ENCODE results near the gene GNB4. TPM values are rescaled to one million over a fixed set of nuclear protein-coding genes. Genes with fewer than 3 reads are reported as not detected.

GNB4 gene
- total RNA-seq, result 49.1 TPM

GRCh38 chr3:179451265-179452175, at the start of gene GNB4:
Gene GNB4 (minus strand): TSS chr3:179451470. CDS start chr3:179426200, 25,270 bp downstream.
- peak; percentile 95 for DNase-seq

GRCh38 chr3:179495483-179495882, 44.2 kb upstream of the GNB4 start:
- no peak for DNase-seq

GRCh38 chr3:179493260-179493659, 42.0 kb upstream of the GNB4 start:
- no peak for DNase-seq

DNA sequence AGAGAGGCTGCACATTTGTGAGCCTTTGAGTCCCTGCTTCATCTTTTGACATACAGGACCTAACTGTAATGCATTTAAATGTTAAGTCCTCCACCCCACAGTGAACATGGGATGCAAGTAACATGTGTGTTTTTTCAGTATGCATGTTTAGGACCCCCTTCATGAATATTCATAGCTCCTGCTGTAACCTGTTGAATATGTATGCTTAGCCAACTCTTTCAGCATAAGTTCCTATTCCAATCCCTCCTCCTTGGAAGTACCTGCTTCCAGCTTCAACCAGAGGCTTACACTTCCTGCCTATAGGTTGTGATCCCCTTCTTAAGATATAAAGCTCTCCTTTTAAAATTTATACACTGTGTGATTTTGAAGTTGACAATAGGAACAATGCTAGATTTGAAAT, 36.9 kb upstream of the GNB4 start:
- DNase-seq, result no peak

DNA sequence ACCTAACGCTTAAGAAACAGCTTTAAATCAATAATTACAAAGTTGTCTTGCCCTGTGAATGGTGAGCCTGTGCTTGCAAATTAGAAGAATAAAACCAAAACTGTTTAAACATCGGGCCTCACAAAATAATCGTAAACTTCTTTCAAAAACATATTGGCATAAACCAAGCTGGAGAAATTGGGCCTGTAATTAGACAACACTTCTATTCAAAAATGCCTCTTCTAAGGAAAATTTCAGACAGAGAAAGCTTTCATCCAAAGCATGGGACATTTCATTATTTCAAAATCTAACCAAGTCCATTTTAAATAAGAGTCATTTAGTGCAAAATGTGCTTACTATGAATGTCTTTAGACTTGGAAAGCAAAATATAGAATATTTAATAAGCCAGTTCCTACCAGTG, 35.5 kb upstream of the GNB4 start:
- peak; percentile 19 for DNase-seq

- DNase-seq, result no peak
These were observed 31.6 kb upstream of the GNB4 start for GRCh38 chr3:179482857-179483256.

- no peak for DNase-seq
These were observed 24.9 kb upstream of the GNB4 start for GRCh38 chr3:179476215-179476614.

GRCh38 chr3:179474480-179474879, 23.2 kb upstream of the GNB4 start:
- DNase-seq, result peak; percentile 73

DNA sequence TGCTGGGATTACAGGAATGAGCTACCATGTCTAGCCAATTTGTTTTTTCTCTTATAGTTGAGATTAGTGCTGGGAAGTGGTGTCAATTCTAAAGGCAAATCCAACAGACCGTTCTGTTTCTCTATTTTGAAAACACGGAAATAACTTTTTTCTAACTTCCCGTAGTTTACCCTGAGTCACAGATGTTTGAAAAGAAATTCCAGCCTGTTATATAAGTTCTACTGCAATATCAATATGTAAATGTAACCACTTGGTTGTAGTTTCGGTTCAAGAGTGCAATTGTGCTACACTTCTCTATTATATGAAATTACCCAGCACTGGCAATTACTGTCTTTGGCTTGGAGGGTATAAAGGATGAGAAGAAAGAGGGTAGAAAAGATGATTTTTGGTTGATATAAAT, 22.3 kb upstream of the GNB4 start:
- DNase-seq, result no peak

DNA sequence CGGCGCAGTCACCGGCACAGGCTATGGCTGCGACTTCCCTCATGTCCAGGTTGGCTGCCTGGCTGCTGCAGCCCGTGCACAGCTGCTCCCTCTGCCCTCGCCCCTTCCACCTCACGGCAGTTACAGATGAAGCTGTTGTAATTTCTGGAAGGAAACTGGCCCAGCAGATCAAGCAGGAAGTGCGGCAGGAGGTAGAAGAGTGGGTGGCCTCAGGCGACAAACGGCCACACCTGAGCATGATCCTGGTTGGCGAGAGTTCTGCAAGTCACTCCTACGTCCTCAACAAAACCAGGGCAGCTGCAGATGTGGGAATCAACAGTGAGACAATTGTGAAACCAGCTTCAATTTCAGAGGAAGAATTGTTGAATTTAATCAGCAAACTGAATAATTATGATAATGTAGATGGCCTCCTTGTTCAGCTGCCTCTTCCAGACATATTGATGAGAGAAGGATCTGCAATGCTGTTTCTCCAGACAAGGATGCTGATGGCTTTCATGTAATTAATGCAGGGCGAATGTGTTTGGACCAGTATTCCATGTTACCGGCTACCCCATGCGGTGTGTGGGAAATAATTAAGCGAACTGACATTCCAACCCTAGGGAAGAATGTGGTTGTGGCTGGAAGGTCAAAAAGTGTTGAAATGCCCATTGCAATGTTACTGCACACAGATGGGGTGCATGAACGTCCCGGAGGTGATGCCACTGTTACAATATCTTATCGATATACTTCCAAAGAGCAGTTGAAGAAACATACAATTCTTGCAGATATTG, 13.2 kb upstream of the GNB4 start:
- no peak for DNase-seq

GRCh38 chr3:179463319-179463718, 12.0 kb upstream of the GNB4 start:
- no peak for DNase-seq

GRCh38 chr3:179460260-179460659, 9.0 kb upstream of the GNB4 start:
- DNase-seq, result no peak

- no peak for DNase-seq
These were observed 4.7 kb upstream of the GNB4 start for GRCh38 chr3:179455954-179456353.

DNA sequence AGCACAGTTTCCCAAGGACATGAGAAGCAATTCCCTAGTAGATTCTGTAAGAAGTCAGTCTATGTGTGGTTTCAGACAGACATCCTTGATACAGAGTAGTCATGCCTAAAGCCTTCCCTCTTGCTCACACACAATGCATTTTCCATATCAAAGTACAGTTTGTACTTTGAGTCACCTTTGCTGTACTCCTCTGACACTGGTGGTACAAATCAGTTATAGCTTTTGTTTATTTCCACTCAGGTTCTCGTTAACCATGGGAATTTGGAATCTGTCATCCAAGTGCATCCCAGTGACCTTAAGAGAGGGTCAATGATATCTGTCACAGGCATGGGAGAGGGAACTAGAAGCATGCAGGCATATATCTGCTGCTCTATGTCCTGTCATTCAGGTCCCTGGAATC, 3.6 kb upstream of the GNB4 start:
- no peak for DNase-seq

DNA sequence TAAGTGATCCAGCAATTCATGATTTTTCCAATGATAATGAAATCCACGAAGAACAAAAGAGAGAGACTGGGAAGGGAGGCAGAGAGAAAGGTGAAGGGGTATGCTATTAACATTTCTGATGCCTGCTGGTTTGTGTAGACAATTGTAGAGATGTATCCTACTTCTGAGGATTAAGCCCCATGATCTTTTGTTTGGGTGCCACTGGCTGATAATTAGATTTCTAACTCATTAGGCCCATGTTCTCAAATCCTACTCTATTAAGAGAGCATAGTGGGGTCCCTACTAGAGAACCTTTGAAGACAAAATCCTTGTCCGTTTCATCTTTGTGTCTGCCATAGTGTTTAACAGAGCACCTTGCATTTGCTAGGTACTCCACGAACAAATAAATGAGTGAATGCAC, 2.7 kb upstream of the GNB4 start:
- no peak for DNase-seq

- DNase-seq, result no peak
These were observed 1.6 kb upstream of the GNB4 start for GRCh38 chr3:179452872-179453271.

DNA sequence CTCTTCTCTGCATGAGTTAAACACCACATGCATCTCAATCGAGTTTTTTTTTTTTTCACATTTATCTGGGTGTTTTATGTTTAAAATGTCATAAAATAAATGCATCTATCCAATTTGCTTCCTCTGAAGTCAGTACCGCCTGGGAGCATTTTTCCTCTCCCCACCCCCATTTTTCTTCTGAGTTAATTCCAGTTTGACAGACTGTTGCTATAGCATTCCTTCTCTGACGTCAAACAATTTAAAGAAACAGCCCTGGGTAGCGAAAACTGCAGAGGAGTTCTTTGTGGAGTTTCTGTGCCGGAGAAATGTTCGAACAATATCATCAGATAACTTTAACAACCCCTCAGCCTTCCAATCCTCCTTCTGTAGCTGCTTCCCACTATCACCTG, 900 bp upstream of the GNB4 start:
- DNase-seq, result peak; percentile 86

DNA sequence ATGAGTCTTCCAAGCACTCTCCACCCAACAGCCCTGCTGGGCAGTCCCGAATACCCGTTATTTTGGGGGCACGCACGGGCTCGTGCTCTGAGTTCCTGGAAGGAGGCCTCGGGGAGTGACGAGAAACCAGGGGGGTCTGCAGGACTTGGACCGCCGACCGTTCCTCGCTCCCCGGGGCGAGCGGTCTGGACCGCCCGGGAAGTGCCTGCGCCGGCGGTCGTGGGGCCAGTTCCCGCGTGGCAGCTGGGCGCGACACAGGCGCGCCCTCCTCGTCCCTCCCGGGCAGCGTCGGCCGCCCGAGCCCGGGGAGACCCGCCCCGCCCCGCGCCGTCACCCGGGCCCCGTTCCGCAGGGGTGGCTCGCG, 387 bp downstream of the GNB4 start:
- DNase-seq, result peak; percentile 75

- peak; percentile 59 for DNase-seq
These were observed 989 bp downstream of the GNB4 start for GRCh38 chr3:179450261-179450701.

- DNase-seq, result peak; percentile 13
These were observed 1.6 kb downstream of the GNB4 start for GRCh38 chr3:179449636-179450035.

DNA sequence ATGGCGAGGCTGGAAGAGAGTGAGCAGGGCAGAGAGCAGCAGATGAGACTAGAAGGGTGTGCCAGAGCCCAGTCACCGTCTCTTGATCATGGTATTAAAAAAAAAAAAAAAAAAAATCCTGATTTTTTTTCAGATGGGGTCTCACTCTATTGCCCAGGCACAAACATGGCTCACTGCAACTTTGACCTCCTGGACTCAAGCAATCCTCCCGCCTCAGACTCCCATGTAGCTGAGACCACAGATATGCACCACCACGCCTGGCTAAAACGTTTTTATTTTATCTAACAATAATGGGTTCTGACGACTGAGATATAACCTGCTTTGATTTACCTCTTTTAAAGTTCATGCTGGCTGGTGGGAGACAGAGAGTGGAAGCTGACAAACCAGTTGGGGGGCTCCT, 4.0 kb downstream of the GNB4 start:
- no peak for DNase-seq

GRCh38 chr3:179446501-179446900, 4.8 kb downstream of the GNB4 start:
- peak; percentile 28 for DNase-seq

- no peak for DNase-seq
These were observed 12.4 kb downstream of the GNB4 start for GRCh38 chr3:179438841-179439240.

DNA sequence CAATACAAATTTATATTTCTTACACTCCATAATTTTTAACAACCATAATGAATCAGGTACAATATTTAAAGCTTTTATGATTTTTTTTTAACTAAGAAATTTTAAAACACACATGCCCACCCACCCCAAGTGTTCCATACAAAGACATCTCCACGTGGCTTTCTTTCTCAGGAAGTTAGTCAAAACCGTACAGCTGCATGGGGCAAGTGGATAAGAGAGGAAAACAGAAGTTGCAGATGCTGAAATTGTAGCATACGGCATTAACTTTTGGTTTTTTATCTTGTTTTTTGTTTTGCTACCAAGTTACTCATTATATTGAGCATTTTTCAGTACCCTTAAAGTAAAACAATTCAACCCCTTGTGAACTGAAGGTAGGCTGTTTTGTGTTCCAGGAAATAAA, 14.8 kb downstream of the GNB4 start:
- no peak for DNase-seq

All from tongue (tissue), 2 donors.